SK-N-SH (cell line): ENCODE results near the gene HDLBP. TPM values are rescaled to one million over a fixed set of nuclear protein-coding genes. Genes with fewer than 3 reads are reported as not detected.

ENCODE experiments used
- CTCF ChIA-PET: fragments of 300-600, 350-600 bp; formaldehyde crosslinking; extraction: SDS; loops from one replicate; lab custom pipeline; 2021; lab: Yijun Ruan, JAX
- POLR2A ChIA-PET: fragments of 350-600 bp; sonication (Branson Sonifier 250); formaldehyde crosslinking; extraction: SDS; loops from one replicate; lab custom pipeline; 2020; ENCODE audit warnings: antibody characterized with exemption, inconsistent platforms; lab: Yijun Ruan, JAX
- DNase-seq: peaks from one replicate; pipeline ENCODE4 v3.0.0; 2012
- H2AFZ ChIP-seq: fragments of 200-600 bp; sonication (generic); 2 replicates; pipeline ENCODE4 v1.8.1; 2016; ENCODE audit warnings: antibody characterized with exemption, mild to moderate bottlenecking, low read depth
- H3F3A ChIP-seq: fragments of 200-600 bp; sonication (generic); replicated peaks from 2 replicates; pipeline ENCODE3; 2016; ENCODE audit warnings: antibody characterized with exemption, mild to moderate bottlenecking; ENCODE audit not compliant: insufficient read depth
- H3K27ac ChIP-seq, 2 experiments: fragments of 200-500 bp in 1 of 2; fragments of 200-600 bp in 1 of 2; sonication (Bioruptor generic) in 1 of 2; sonication (generic), shearing (Covaris generic) in 1 of 2; 2 replicates each; pipeline versions ENCODE4 v1.5.1 to v1.6.1; 2014 to 2016; ENCODE audit warnings: low read depth in 2 of 2, inconsistent platforms in 1 of 2, low read length in 1 of 2, mild to moderate bottlenecking in 1 of 2, mixed read lengths in 1 of 2
- H3K27me3 ChIP-seq: fragments of 200-600 bp; sonication (generic), shearing (Covaris generic); 2 replicates; pipeline ENCODE4 v1.6.1; 2016; ENCODE audit warnings: mixed run types; ENCODE audit not compliant: insufficient read depth
- H3K36me3 ChIP-seq, 2 experiments: fragments of 200-500 bp in 1 of 2; fragments of 200-600 bp in 1 of 2; sonication (Bioruptor generic) in 1 of 2; sonication (generic) in 1 of 2; replicated peaks in 1 of 2; 2 replicates each; pipeline versions ENCODE3 to v1.5.1; 2014 to 2016; ENCODE audit warnings: low read length in 1 of 2, mild to moderate bottlenecking in 1 of 2; ENCODE audit not compliant: insufficient read depth in 2 of 2, control insufficient read depth in 1 of 2
- H3K4me1 ChIP-seq, 2 experiments: fragments of 200-500 bp in 1 of 2; fragments of 200-600 bp in 1 of 2; sonication (Bioruptor generic) in 1 of 2; sonication (generic), shearing (Covaris generic) in 1 of 2; 2 replicates each; pipeline versions ENCODE4 v1.5.1 to v1.6.1; 2014 to 2016; ENCODE audit warnings: low read depth in 1 of 2, low read length in 1 of 2, mixed run types in 1 of 2; ENCODE audit not compliant: insufficient read depth in 2 of 2, control insufficient read depth in 1 of 2
- H3K4me2 ChIP-seq: fragments of 200-600 bp; sonication (generic), shearing (Covaris generic); 2 replicates; pipeline ENCODE4 v1.6.1; 2017; ENCODE audit warnings: mixed run types
- H3K4me3 ChIP-seq, 2 experiments: fragments of 200-500 bp in 1 of 2; fragments of 200-600 bp in 1 of 2; sonication (Bioruptor generic) in 1 of 2; sonication (generic), shearing (Covaris generic) in 1 of 2; 2 replicates each; pipeline versions ENCODE4 v1.5.1 to v1.8.1; 2014 to 2016; ENCODE audit warnings: low read depth in 2 of 2, inconsistent platforms in 1 of 2, low read length in 1 of 2, mild to moderate bottlenecking in 1 of 2, mixed read lengths in 1 of 2, moderate library complexity in 1 of 2
- H3K79me2 ChIP-seq: fragments of 200-600 bp; sonication (generic); 2 replicates; pipeline ENCODE4 v1.8.1; 2017; ENCODE audit warnings: mild to moderate bottlenecking; ENCODE audit not compliant: insufficient read depth
- H3K9ac ChIP-seq: fragments of 200-600 bp; sonication (generic); 2 replicates; pipeline ENCODE4 v1.6.1; 2017; ENCODE audit warnings: mixed run types
- H3K9me2 ChIP-seq: fragments of 200-600 bp; sonication (generic); 2 replicates; pipeline ENCODE4 v1.6.1; 2017; ENCODE audit warnings: mixed run types
- H3K9me3 ChIP-seq: fragments of 200-600 bp; sonication (generic); 2 replicates; pipeline ENCODE4 v1.6.1; 2017; ENCODE audit warnings: mixed run types, mild to moderate bottlenecking, moderate library complexity
- H4K20me1 ChIP-seq: fragments of 200-600 bp; sonication (generic); 2 replicates; pipeline ENCODE4 v1.6.1; 2017; ENCODE audit warnings: mild to moderate bottlenecking, mixed run types; ENCODE audit not compliant: insufficient read depth
- CTCF ChIP-seq: fragments of 200-600 bp; sonication (generic); IDR thresholded peaks from 2 replicates; pipeline ENCODE4 v1.6.1; 2017; ENCODE audit warnings: antibody characterized with exemption, mild to moderate bottlenecking, moderate library complexity
- EZH2phosphoT487 ChIP-seq: fragments of 200-600 bp; sonication (generic); IDR thresholded peaks from 2 replicates; pipeline ENCODE4 v1.6.1; 2017; ENCODE audit warnings: low read depth, mixed run types, mild to moderate bottlenecking, antibody characterized with exemption, moderate library complexity, borderline replicate concordance
- FOXM1 ChIP-seq: IDR thresholded peaks from 2 replicates; pipeline ENCODE4 v1.4.0; 2012; ENCODE audit warnings: low read depth, mild to moderate bottlenecking
- GABPA ChIP-seq: IDR thresholded peaks from 2 replicates; pipeline ENCODE4 v1.4.0; 2012; ENCODE audit warnings: low read depth, mild to moderate bottlenecking
- MXI1 ChIP-seq: IDR thresholded peaks from 2 replicates; pipeline ENCODE4 v1.6.1; 2012; ENCODE audit warnings: mild to moderate bottlenecking, low read depth, low read length, improper control_type of control experiment
- NFIC ChIP-seq: IDR thresholded peaks from 2 replicates; pipeline ENCODE4 v1.4.0; 2012; ENCODE audit warnings: borderline replicate concordance
- PBX3 ChIP-seq: IDR thresholded peaks from 2 replicates; pipeline ENCODE4; 2012
- POLR2AphosphoS5 ChIP-seq: IDR thresholded peaks from 2 replicates; pipeline ENCODE4 v1.6.1; 2012; ENCODE audit warnings: low read depth, low read length
- RAD21 ChIP-seq: IDR thresholded peaks from 2 replicates; pipeline ENCODE4 v1.6.1; 2012; ENCODE audit warnings: mild to moderate bottlenecking, low read length
- RCOR1 ChIP-seq: fragments of 150-350 bp; IDR thresholded peaks from 2 replicates; pipeline ENCODE4 v1.6.1; 2017; ENCODE audit warnings: antibody characterized with exemption, low read length
- RXRA ChIP-seq: IDR thresholded peaks from 2 replicates; pipeline ENCODE4 v1.4.0; 2012; ENCODE audit warnings: low read depth, mild to moderate bottlenecking, borderline replicate concordance
- TAF1 ChIP-seq: IDR thresholded peaks from 2 replicates; pipeline ENCODE4 v1.6.1; 2012; ENCODE audit warnings: low read depth, mild to moderate bottlenecking, low read length, moderate library complexity, borderline replicate concordance
- TCF12 ChIP-seq: IDR thresholded peaks from 2 replicates; pipeline ENCODE4 v1.4.0; 2012
- TEAD4 ChIP-seq: IDR thresholded peaks from 2 replicates; pipeline ENCODE4 v1.4.0; 2012; ENCODE audit warnings: mild to moderate bottlenecking, borderline replicate concordance; ENCODE audit not compliant: insufficient read depth
- YY1 ChIP-seq: IDR thresholded peaks from 2 replicates; pipeline ENCODE4 v1.4.0; 2012; ENCODE audit warnings: low read depth, mild to moderate bottlenecking
- WGBS: methylation state at CpG from one replicate; pipeline ENCODE4 v1.1.6; 2017; ENCODE audit warnings: low lambda C conversion rate; 5-methylcytosine and 5-hydroxymethylcytosine counted together
- polyA plus RNA-seq, 3 experiments: library from polyadenylated mRNA; depleted of rRNA; stranded (reverse); fragments of >200 nt; gene quantifications; 2 replicates each; pipeline ENCODE4 v1.2.3, GENCODE V29; 2012
- TF ChIP-seq, protein P1 (sequence below): fragments of 150-350 bp; IDR thresholded peaks from 2 replicates; pipeline ENCODE4 v1.6.1; 2017; ENCODE audit warnings: antibody characterized with exemption, low read length, low read depth, borderline replicate concordance
- TF ChIP-seq, protein P2 (sequence below): IDR thresholded peaks from 2 replicates; pipeline ENCODE4 v1.4.0; 2012; ENCODE audit warnings: low read depth

Gene HDLBP
- polyA plus RNA-seq, 1 of the 3 experiments (the other 2 are of a cell fraction), result 263 TPM

DNA sequence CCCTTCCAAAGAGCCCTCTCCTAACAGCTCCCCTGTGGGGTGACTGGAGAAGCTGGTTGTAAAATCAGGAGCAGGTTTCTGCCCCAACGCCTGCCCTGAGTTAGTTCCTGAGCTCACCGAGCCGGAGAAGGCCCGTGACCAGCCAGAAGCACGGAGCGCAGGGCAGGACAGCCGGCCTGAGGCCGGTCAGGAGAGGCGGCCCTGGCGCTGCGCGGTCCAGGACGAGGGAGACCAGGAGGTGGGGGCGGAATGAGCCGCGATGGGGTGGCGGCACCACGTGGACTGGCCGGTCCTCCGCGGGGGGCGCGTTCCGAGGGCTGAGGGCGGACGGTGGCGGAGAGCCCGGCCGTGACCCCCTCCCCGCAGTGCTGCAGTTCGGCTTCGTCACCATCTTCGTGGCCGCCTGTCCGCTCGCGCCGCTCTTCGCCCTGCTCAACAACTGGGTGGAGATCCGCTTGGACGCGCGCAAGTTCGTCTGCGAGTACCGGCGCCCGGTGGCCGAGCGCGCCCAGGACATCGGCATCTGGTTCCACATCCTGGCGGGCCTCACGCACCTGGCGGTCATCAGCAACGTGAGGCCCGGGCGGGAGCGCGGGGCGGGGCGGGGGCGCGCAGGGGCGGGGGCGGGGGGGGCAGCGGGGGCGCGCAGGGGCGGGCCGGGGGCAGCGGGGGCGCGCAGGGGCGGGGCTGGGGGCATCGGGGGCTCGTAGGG lies 98.0 kb downstream of the HDLBP start:
- no peaks in the 10 kb centered on the region for H3K36me3 ChIP-seq
- H3K9me3 ChIP-seq, result no peaks in the 10 kb centered on the region
- no peaks in the 10 kb centered on the region for H3K9me2 ChIP-seq
- peak overlapping the region; percentile 81 for H3K4me2 ChIP-seq
- TF ChIP-seq MXI1 (peak; percentile 69; the same call in 1 of the 2 replicates), RXRA (no peak), CTCF (no peak), GABPA (no peak), NFIC (no peak), TCF12 (no peak), RCOR1 (no peak), RAD21 (no peak)
- TF ChIP-seq, protein P1, sequence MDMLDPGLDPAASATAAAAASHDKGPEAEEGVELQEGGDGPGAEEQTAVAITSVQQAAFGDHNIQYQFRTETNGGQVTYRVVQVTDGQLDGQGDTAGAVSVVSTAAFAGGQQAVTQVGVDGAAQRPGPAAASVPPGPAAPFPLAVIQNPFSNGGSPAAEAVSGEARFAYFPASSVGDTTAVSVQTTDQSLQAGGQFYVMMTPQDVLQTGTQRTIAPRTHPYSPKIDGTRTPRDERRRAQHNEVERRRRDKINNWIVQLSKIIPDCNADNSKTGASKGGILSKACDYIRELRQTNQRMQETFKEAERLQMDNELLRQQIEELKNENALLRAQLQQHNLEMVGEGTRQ, result no peak
- TF ChIP-seq, protein P2, sequence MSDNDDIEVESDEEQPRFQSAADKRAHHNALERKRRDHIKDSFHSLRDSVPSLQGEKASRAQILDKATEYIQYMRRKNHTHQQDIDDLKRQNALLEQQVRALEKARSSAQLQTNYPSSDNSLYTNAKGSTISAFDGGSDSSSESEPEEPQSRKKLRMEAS, result peak; percentile 58; the same call in 1 of the 2 replicates
- H3K27ac ChIP-seq, result peak overlapping the region; percentile 67 to 75
- peak overlapping the region; percentile 45 to 47 for H3K4me3 ChIP-seq
- CTCF ChIA-PET, result interaction anchor here (0.8 to 1.8 kb wide), 3 partner anchors 80 to 366 kb away, joined by 3 to 10 read pairs (median 3); no protein-coding TSS in a partner anchor
- H3F3A ChIP-seq, result peaks cover 15% of the 10 kb centered on the region
- no peaks in the 10 kb centered on the region for H4K20me1 ChIP-seq
- H3K9ac ChIP-seq, result peak overlapping the region; percentile 61
- peaks cover 2 to 6% of the 10 kb centered on the region in 2 experiments; a peak in 2 of 4 replicates for H3K4me1 ChIP-seq
- no peaks in the 10 kb centered on the region for H3K79me2 ChIP-seq
- POLR2A ChIA-PET, result no interaction called here
- DNase-seq, result peak; percentile 97
- no peaks in the 10 kb centered on the region for H3K27me3 ChIP-seq
- 16% methylated on average over 7 of the region's 77 CpGs for WGBS
- peak overlapping the region; percentile 81; the same call in 1 of the 2 replicates for H2AFZ ChIP-seq

GRCh38 chr2:241216211-241216761 lies 99.2 kb downstream of the HDLBP start:
- H3K27me3 ChIP-seq, result no peaks in the 10 kb centered on the region
- no peaks in the 10 kb centered on the region for H3K9me2 ChIP-seq
- POLR2A ChIA-PET, result no interaction called here
- no peak overlapping the region for H3K4me2 ChIP-seq
- H3K79me2 ChIP-seq, result no peaks in the 10 kb centered on the region
- DNase-seq, result no peak
- no peaks in the 10 kb centered on the region for H3K36me3 ChIP-seq
- H3F3A ChIP-seq, result peaks cover 15% of the 10 kb centered on the region
- WGBS, result 76% methylated on average over 9 of the region's 14 CpGs
- no peak overlapping the region for H2AFZ ChIP-seq
- CTCF ChIA-PET, result interaction anchor here (0.8 to 1.8 kb wide), 3 partner anchors 79 to 365 kb away, joined by 3 to 10 read pairs (median 3); no protein-coding TSS in a partner anchor
- no peaks in the 10 kb centered on the region for H3K9me3 ChIP-seq
- no peak overlapping the region for H3K4me3 ChIP-seq
- no peak overlapping the region for H3K27ac ChIP-seq
- H3K4me1 ChIP-seq, result peaks cover 2 to 6% of the 10 kb centered on the region in 2 experiments; a peak in 2 of 4 replicates
- H3K9ac ChIP-seq, result no peak overlapping the region
- no peaks in the 10 kb centered on the region for H4K20me1 ChIP-seq
- TF ChIP-seq RCOR1 (no peak), TEAD4 (no peak), NFIC (no peak), CTCF (no peak), EZH2phosphoT487 (no peak), FOXM1 (no peak), RXRA (no peak), POLR2AphosphoS5 (no peak), PBX3 (no peak), YY1 (no peak), TCF12 (no peak), RAD21 (no peak), TAF1 (no peak)
